Measurements from ENCODE around the gene DIPK1A.

DNA sequence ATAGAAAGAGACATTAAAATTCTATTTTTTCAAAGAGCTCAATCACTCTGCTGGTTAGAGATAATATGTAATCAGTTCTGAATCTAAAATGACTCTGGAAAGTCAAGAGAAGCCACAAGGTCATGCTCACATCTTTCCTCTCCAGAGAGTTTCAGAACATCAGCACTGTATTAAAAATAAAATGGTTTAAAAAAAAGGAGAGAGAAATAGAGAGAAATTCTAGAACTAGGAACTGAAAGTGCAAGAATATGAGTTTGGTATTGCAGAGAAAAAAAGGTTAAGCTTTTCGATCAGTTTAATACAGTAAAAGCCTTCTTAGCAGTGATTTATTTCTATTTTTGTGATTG, 44.0 kb upstream of the DIPK1A start:
- TF ChIP-seq POLR2AphosphoS5 (IDR thresholded peaks at IDR 0.05; ENCODE audit: low read depth, low read length) (no peak), TAF1 (IDR thresholded peaks at IDR 0.05; ENCODE audit: low read depth, low read length) (no peak), POLR2A (IDR thresholded peaks at IDR 0.05; ENCODE audit: low read depth, low read length) (no peak), SPI1 (IDR thresholded peaks at IDR 0.05; ENCODE audit: low read depth, low read length) (peak; percentile 34; the same call in 1 of the 2 replicates)
